ENCODE measurements around the gene GPC6. TPM values are rescaled to one million over a fixed set of nuclear protein-coding genes. Genes with fewer than 3 reads are reported as not detected.

The GPC6 gene
- total RNA-seq, 1 experiment from 2014 or later, result 0.22 TPM

- no peak overlapping the region for H2AFZ ChIP-seq (ENCODE audit: low read depth, low read length, poor library complexity, severe bottlenecking)
- ATAC-seq (no peak), DNase-seq (ENCODE audit: low read depth, low spot score) (no peak)
- H3K36me3 ChIP-seq (ENCODE audit: control insufficient read depth in 1 of 2, insufficient read depth in 2 of 2, low read length in 2 of 2), result no peaks in the 10 kb centered on the region
- no TSS peak for BruUV-seq (replicated peaks)
- H3K4me3 ChIP-seq (replicated peaks in 1 of 2; ENCODE audit: low read depth in 1 of 2, low read length in 2 of 2), result no peak overlapping the region
- RAD21 ChIA-PET (ENCODE audit: low non-redundant PET in 1 of 2, low total read pairs in 2 of 2, uncharacterized antibody in 2 of 2, unreplicated experiment in 2 of 2), result no interaction called here
- H3K4me1 ChIP-seq (ENCODE audit: control insufficient read depth in 1 of 2, insufficient read depth in 2 of 2, low read length in 2 of 2), result no peaks in the 10 kb centered on the region
- H3K4me2 ChIP-seq (ENCODE audit: low read length), result no peak overlapping the region
- H3K79me2 ChIP-seq (ENCODE audit: insufficient read depth, low read length), result no peaks in the 10 kb centered on the region
- H3K9ac ChIP-seq (ENCODE audit: low read length), result no peak overlapping the region
- no peaks in the 10 kb centered on the region for H3K9me2 ChIP-seq (ENCODE audit: insufficient read depth)
- POLR2A ChIA-PET, result no interaction called here
- peaks cover 13 to 29% of the 10 kb centered on the region in 2 experiments; a peak in 3 of 4 replicates for H3K9me3 ChIP-seq (ENCODE audit: control insufficient read depth in 1 of 2, insufficient read depth in 1 of 2, low read depth in 1 of 2, low read length in 2 of 2)
- H3K27me3 ChIP-seq (ENCODE audit: insufficient read depth, low read length), result no peaks in the 10 kb centered on the region
- no peaks in the 10 kb centered on the region for H4K20me1 ChIP-seq (ENCODE audit: insufficient read depth)
- TF ChIP-seq SP1 (IDR thresholded peaks at IDR 0.05; ENCODE audit: low read depth) (no peak), CEBPB (IDR thresholded peaks at IDR 0.05; ENCODE audit: low read depth) (no peak), EZH2phosphoT487 (IDR thresholded peaks at IDR 0.05; ENCODE audit: borderline replicate concordance) (no peak)
- intact Hi-C loops (cut with micrococcal nuclease), result no loop called here
- no peak overlapping the region for H3K27ac ChIP-seq (ENCODE audit: low read depth, low read length)
- CTCF ChIA-PET, result no interaction called here
Measured at GRCh38 chr13:93305886-93306285, 79.3 kb downstream of the GPC6 start.

DNA sequence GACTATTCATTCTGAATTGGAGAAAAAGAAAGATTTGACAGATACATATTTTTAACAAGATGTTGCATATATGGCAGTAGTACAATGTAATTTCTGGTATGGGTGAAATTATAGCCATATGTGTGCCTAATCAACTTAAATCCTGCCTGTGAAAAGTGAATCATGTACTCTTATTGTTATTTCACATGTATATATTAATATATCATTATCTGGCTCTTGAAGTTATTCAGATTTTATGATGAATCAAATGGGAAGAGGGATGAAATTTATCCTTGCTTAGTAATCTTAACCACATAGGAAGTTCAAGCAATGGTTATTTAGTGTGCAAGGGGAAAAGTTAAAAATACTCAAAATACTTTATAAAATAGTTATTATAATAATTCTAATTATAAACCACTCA lies 80.5 kb downstream of the GPC6 start:
- Histone ChIP-seq H3K4me2 (ENCODE audit: low read length) (no peak overlapping the region), H3K27me3 (ENCODE audit: insufficient read depth, low read length) (no peaks in the 10 kb centered on the region), H3K9ac (ENCODE audit: low read length) (no peak overlapping the region), H3K4me1 (ENCODE audit: control insufficient read depth in 1 of 2, insufficient read depth in 2 of 2, low read length in 2 of 2) (no peaks in the 10 kb centered on the region), H3K9me2 (ENCODE audit: insufficient read depth) (no peaks in the 10 kb centered on the region), H3K79me2 (ENCODE audit: insufficient read depth, low read length) (no peaks in the 10 kb centered on the region), H3K27ac (ENCODE audit: low read depth, low read length) (no peak overlapping the region), H4K20me1 (ENCODE audit: insufficient read depth) (no peaks in the 10 kb centered on the region), H3K4me3 (replicated peaks in 1 of 2; ENCODE audit: low read depth in 1 of 2, low read length in 2 of 2) (no peak overlapping the region), H2AFZ (ENCODE audit: low read depth, low read length, poor library complexity, severe bottlenecking) (no peak overlapping the region), H3K36me3 (ENCODE audit: control insufficient read depth in 1 of 2, insufficient read depth in 2 of 2, low read length in 2 of 2) (no peaks in the 10 kb centered on the region), H3K9me3 (ENCODE audit: control insufficient read depth in 1 of 2, insufficient read depth in 1 of 2, low read depth in 1 of 2, low read length in 2 of 2) (peaks cover 13 to 25% of the 10 kb centered on the region in 2 experiments; a peak in 3 of 4 replicates)
- CTCF ChIA-PET, result no interaction called here
- TF ChIP-seq ZFX (IDR thresholded peaks at IDR 0.05), result no peak
- no peak for TF ChIP-seq FOSL1 (IDR thresholded peaks at IDR 0.05; ENCODE audit: low read depth)
- no peak for TF ChIP-seq SRF (IDR thresholded peaks at IDR 0.05; ENCODE audit: low read depth)
- TF ChIP-seq, protein P1, sequence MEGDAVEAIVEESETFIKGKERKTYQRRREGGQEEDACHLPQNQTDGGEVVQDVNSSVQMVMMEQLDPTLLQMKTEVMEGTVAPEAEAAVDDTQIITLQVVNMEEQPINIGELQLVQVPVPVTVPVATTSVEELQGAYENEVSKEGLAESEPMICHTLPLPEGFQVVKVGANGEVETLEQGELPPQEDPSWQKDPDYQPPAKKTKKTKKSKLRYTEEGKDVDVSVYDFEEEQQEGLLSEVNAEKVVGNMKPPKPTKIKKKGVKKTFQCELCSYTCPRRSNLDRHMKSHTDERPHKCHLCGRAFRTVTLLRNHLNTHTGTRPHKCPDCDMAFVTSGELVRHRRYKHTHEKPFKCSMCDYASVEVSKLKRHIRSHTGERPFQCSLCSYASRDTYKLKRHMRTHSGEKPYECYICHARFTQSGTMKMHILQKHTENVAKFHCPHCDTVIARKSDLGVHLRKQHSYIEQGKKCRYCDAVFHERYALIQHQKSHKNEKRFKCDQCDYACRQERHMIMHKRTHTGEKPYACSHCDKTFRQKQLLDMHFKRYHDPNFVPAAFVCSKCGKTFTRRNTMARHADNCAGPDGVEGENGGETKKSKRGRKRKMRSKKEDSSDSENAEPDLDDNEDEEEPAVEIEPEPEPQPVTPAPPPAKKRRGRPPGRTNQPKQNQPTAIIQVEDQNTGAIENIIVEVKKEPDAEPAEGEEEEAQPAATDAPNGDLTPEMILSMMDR (IDR thresholded peaks at IDR 0.05 in 2 of 3, conservative IDR thresholded peaks at IDR 0.05 in 1 of 3; ENCODE audit: borderline replicate concordance in 1 of 3, insufficient read depth in 1 of 3, low read depth in 2 of 3, low read length in 2 of 3), result no peak
- no peak for TF ChIP-seq EGR1 (IDR thresholded peaks at IDR 0.05; ENCODE audit: low read depth)
- no peak for TF ChIP-seq SP1 (IDR thresholded peaks at IDR 0.05; ENCODE audit: low read depth)
- TF ChIP-seq CEBPB (IDR thresholded peaks at IDR 0.05; ENCODE audit: low read depth), result no peak
- TF ChIP-seq YY1 (IDR thresholded peaks at IDR 0.05; ENCODE audit: extremely low read depth, insufficient replicate concordance, low read depth, low read length), result no peak
- DNase-seq (ENCODE audit: low read depth, low spot score) (no peak), ATAC-seq (no peak)
- BruUV-seq (replicated peaks), result no TSS peak
- intact Hi-C loops (cut with micrococcal nuclease), result no loop called here
- POLR2A ChIA-PET, result no interaction called here
- RAD21 ChIA-PET (ENCODE audit: low non-redundant PET in 1 of 2, low total read pairs in 2 of 2, uncharacterized antibody in 2 of 2, unreplicated experiment in 2 of 2), result no interaction called here
